A549 (cell line): Measurements from ENCODE around the gene MAB21L3.

Experiments used
- BHLHE40 ChIP-seq: IDR thresholded peaks from 2 replicates; pipeline ENCODE4 v1.6.1; 2012; ENCODE audit warnings: low read depth, low read length, inconsistent platforms
- CTCF ChIP-seq: fragments of >200 bp; sonication (Bioruptor Twin); formaldehyde crosslinking; IDR thresholded peaks from 3 replicates; pipeline ENCODE4 v1.5.1; 2016
- EP300 ChIP-seq, 2 experiments: fragments of >200 bp; sonication (Bioruptor Twin); formaldehyde crosslinking; IDR thresholded peaks; 2 replicates in 1 of 2; 3 replicates in 1 of 2; pipeline ENCODE4 v1.6.1; 2016 to 2017
- JUN ChIP-seq, 2 experiments: fragments of >200 bp; sonication (Bioruptor Twin); formaldehyde crosslinking; IDR thresholded peaks; 2 replicates in 1 of 2; 3 replicates in 1 of 2; pipeline ENCODE4 v1.6.1; 2016 to 2017
- KDM1A ChIP-seq: fragments of 200-600 bp; sonication (generic); IDR thresholded peaks from 2 replicates; pipeline ENCODE4 v1.6.1; 2016; ENCODE audit warnings: low read depth, mild to moderate bottlenecking
- PHF8 ChIP-seq: fragments of 200-600 bp; sonication (generic); IDR thresholded peaks from 2 replicates; pipeline ENCODE4 v1.6.1; 2016; ENCODE audit warnings: low read depth, mild to moderate bottlenecking, antibody characterized with exemption, moderate library complexity, borderline replicate concordance
- RAD21 ChIP-seq, 2 experiments: fragments of >200 bp in 1 of 2; sonication (Bioruptor Twin) in 1 of 2; formaldehyde crosslinking in 1 of 2; IDR thresholded peaks in 1 of 2; conservative IDR thresholded peaks in 1 of 2; 2 replicates in 1 of 2; 3 replicates in 1 of 2; pipeline ENCODE4 v1.6.1; 2012 to 2018; ENCODE audit warnings: inconsistent platforms in 1 of 2
- SREBF2 ChIP-seq: fragments of 450-650 bp; IDR thresholded peaks from 2 replicates; pipeline ENCODE4 v1.6.1; 2014; ENCODE audit warnings: mild to moderate bottlenecking, moderate library complexity

- TF ChIP-seq JUN (IDR thresholded peaks at IDR 0.05) (no peak), EP300 (IDR thresholded peaks at IDR 0.05) (no peak), CTCF (no peak), SREBF2 (no peak), KDM1A (no peak), PHF8 (no peak), RAD21 (conservative IDR thresholded peaks at IDR 0.05 in 1 of 2, IDR thresholded peaks at IDR 0.05 in 1 of 2) (no peak), BHLHE40 (no peak)
Observed at GRCh38 chr1:116172666-116173065, 61.5 kb downstream of the MAB21L3 start.
